ENCODE measurements around the gene PTPRD.

DNA sequence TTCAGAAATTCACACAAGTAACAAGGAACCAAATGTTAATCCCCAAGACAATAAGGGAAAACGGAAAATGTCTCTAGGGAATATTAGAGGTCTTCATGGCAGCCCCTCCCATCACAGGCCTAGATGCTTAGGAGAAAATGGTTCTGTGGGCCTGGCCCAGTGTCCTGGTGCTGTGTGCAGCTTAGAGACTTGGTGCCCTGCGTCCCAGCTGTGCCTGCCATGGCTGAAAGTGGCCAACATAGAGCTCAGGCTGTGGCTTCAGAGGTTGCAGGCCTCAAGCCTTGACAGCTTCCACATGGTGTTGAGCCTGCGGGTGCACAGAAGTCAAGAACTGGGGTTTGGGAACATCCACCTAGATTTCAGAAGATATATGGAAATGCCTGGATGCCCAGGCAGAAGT, 942.3 kb downstream of the PTPRD start:
- TF ChIP-seq CTCF (IDR thresholded peaks at IDR 0.05; ENCODE audit: insufficient read depth, low read length, poor library complexity, severe bottlenecking) (no peak), EZH2phosphoT487 (conservative IDR thresholded peaks at IDR 0.05; ENCODE audit: low read length) (no peak)
